ENCODE results near the gene PTPMT1. TPM values are rescaled to one million over a fixed set of nuclear protein-coding genes. Genes with fewer than 3 reads are reported as not detected.

The PTPMT1 gene
- total and polyA plus RNA-seq, 7 donors, result 31.0 to 152 (median 100.0) TPM

DNA sequence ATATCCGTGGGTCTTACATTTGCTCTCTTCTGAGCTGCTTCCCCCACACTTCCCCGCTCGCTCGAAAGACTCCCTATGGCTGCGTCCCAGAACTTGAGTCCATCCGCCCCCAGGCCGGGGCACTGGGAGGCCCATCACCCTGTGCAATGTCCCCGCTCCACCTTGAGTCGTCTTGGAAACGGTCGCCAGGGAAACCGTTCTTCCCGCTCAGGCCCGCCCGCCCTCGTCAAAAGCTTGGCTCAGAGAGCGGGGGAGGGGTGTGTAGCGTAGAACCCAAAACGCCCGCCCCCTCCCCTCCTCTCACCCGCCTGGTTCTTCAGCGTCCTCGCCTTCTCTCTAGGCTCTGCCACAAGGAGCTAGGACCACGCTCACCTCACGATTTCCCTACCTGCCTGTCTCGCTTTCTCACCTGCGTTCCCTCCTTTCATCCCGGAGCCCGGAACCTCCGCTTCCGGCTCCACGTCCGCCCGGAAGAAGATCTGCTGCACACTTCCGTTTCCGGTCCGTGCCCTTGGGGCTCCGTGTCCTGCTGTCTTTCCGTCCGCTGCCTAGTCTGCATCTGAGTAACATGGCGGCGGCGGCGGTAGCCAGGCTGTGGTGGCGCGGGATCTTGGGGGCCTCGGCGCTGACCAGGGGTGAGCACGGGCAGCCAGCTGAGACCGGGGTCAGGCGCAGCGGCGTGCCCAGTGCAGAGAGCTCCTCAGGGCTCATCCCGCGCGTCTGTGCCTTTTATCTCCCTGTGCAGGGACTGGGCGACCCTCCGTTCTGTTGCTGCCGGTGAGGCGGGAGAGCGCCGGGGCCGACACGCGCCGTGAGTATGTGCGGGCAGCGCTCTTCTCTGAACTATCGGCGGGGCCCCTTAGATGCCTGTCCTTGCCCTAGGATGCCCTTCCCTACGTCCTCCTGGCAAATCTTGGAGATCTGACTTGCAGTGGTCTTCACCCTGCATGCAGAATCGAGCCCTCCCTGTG lies 13.4 kb downstream of the PTPMT1 start, which contains the start of the genes KBTBD4 and NDUFS3:
Gene KBTBD4, minus strand, starts transcription at position 447 of the 971 bp plus-strand sequence. Its CDS starts 19 bp downstream, at position 428.
Gene NDUFS3, plus strand, starts transcription at position 551 of the 971 bp plus-strand sequence. Its CDS starts 18 bp downstream, at position 569.
- 0 to 1% methylated on average over 72 of the region's 72 CpGs for WGBS, 2 donors
- peak; percentile 95 for DNase-seq
- TF ChIP-seq POLR2A (IDR thresholded peaks at IDR 0.05), result peak; percentile 68 to 71
- TF ChIP-seq POLR2AphosphoS5 (IDR thresholded peaks at IDR 0.05), result peak; percentile 84 to 95 (median 90)
- TF ChIP-seq, protein P1, sequence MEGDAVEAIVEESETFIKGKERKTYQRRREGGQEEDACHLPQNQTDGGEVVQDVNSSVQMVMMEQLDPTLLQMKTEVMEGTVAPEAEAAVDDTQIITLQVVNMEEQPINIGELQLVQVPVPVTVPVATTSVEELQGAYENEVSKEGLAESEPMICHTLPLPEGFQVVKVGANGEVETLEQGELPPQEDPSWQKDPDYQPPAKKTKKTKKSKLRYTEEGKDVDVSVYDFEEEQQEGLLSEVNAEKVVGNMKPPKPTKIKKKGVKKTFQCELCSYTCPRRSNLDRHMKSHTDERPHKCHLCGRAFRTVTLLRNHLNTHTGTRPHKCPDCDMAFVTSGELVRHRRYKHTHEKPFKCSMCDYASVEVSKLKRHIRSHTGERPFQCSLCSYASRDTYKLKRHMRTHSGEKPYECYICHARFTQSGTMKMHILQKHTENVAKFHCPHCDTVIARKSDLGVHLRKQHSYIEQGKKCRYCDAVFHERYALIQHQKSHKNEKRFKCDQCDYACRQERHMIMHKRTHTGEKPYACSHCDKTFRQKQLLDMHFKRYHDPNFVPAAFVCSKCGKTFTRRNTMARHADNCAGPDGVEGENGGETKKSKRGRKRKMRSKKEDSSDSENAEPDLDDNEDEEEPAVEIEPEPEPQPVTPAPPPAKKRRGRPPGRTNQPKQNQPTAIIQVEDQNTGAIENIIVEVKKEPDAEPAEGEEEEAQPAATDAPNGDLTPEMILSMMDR (IDR thresholded peaks at IDR 0.05), result no peak
- peak in 1 of 4 donors; percentile 19 for TF ChIP-seq EP300 (IDR thresholded peaks at IDR 0.05)
- Histone ChIP-seq H3K4me1 (peaks cover 0 to 34% (median 26%) of the 10 kb centered on the region in 4 donors), H3K4me3 (peak within 1 kb of the TSS; percentile 93 to 97 (median 94)), H3K9me3 (no peaks in the 10 kb centered on the region), H3K27ac (peak within 1 kb of the TSS; percentile 87 to 90 (median 88)), H3K27me3 (no peaks in the 10 kb centered on the region), H3K36me3 (peaks cover 28 to 59% (median 37%) of the 10 kb centered on the region in 4 donors)
- intact Hi-C loops (cut with DNase I), result loop anchor here (5.0 kb wide), 1 partner anchor 172 kb away; the partner anchor contains the start of gene SLC39A13

DNA sequence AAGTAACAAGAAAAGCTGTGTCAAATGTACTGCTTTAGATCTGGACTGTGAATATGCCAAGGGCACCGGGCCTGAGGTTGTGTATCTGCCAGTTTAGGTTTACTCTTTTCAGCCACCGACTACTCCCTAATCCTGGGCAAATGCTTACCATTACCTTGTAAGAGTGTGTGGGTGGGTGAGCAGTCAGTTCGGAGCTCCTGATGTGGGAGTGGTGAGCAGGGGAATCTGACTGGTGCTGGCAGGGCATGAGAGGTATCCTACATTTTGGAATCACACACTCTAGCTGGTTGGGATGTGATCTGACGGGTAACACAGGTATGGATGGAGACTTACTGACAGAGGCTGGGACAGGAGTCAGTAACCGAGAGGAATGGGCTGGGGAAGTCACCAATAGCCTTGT lies 18.4 kb downstream of the PTPMT1 start:
- H3K4me1 ChIP-seq, result peaks cover 0 to 15% (median 13%) of the 10 kb centered on the region in 4 donors
- H3K27ac ChIP-seq, result no peak overlapping the region
- WGBS, 2 donors, result 93 to 97% methylated on average over 5 of the region's 5 CpGs
- intact Hi-C loops (cut with DNase I), result no loop called here
- peaks cover 35 to 57% (median 36%) of the 10 kb centered on the region in 4 donors for H3K36me3 ChIP-seq
- no peaks in the 10 kb centered on the region for H3K27me3 ChIP-seq
- DNase-seq, result no peak
- TF ChIP-seq POLR2A (IDR thresholded peaks at IDR 0.05), result no peak
- TF ChIP-seq POLR2AphosphoS5 (IDR thresholded peaks at IDR 0.05), result no peak
- TF ChIP-seq EP300 (IDR thresholded peaks at IDR 0.05), result no peak
- TF ChIP-seq, protein P1 (IDR thresholded peaks at IDR 0.05), result no peak
- H3K4me3 ChIP-seq, result no peak overlapping the region
- no peaks in the 10 kb centered on the region for H3K9me3 ChIP-seq

DNA sequence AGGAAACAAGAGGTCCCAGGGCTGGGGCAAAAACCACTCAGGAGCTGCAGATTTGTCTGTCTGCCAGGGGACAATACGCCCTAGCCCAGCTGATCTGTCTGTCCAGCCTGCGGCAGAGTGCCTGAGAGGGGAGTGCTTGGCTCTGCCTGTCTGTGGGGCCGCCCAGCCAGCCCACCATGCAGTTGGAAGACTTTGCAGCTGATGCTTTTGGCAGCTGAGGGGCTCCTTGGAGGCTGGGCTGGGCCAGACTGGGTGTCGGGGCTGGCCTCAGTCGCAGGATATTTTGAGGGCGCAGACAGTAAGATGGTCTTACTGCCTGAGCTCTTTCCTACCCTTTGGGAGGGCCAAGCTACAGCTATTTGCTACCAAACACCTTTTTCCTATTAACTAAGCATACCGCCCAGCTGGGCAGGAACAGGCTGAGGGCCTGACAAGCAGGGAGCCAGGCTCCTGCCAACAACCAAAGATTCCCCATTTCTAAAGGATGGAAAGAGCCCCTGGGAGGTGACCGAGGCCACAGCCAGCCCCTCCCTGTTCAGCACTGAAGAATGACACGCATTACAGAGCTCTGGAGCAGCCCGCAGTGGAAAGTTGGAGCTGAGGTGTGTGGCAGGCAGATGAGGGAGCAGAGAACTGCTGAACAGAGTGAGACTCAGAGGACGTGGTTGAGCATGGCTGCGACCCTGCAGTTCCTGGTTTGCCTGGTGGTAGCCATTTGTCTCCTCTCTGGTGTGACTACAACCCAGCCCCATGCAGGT lies 20.9 kb downstream of the PTPMT1 start, which contains the start of gene FAM180B:
Gene FAM180B, plus strand, starts transcription at position 581 of the 758 bp plus-strand sequence. Its CDS starts 91 bp downstream, at position 672.
- Histone ChIP-seq H3K27me3 (peaks cover 0 to 14% (median 9%) of the 10 kb centered on the region in 3 donors), H3K4me1 (peaks cover 0 to 14% (median 6%) of the 10 kb centered on the region in 4 donors), H3K9me3 (no peaks in the 10 kb centered on the region), H3K4me3 (no peak within 1 kb of the TSS), H3K27ac (peak within 1 kb of the TSS in 1 of 4 donors; percentile 27), H3K36me3 (peaks cover 31 to 44% (median 33%) of the 10 kb centered on the region in 4 donors)
- no peak for DNase-seq
- intact Hi-C loops (cut with DNase I), result no loop called here
- TF ChIP-seq, protein P1 (IDR thresholded peaks at IDR 0.05), result no peak
- TF ChIP-seq POLR2A (IDR thresholded peaks at IDR 0.05) (no peak), POLR2AphosphoS5 (IDR thresholded peaks at IDR 0.05) (no peak), EP300 (IDR thresholded peaks at IDR 0.05) (no peak)
- WGBS, 2 donors, result 86 to 88% methylated on average over 12 of the region's 12 CpGs

DNA sequence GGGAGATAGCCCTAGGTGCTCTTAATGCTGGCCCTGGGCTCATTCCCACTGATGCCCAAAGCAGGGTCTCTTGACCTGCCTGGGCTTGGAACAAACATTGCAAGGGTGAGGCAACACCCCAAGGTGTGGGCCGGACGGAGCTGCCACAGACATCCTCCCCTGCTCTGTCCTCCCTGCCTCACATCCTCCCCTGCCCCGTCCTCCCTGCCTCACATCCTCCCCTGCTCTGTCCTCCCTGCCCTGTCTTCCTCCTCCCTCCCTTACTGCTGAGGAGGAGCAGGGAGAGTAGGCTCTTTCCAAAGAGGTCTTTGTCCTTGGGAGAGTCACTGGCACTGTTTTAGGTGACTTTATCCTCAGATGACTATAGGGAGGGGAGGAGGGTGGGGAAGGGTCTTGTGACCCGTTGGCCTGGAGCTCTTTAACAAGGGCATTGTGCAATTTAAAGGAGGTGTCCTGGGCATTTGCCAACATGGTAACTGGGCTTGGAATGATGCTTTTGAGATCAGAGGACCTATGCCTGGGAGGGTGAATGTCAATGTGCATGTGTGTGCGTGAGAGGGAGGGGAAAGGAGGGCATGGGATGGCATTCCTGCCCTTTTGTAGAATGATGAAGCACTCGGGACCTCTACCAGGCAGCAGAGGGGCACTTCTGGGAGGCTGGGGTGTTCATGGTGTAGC lies 21.8 kb downstream of the PTPMT1 start:
- Histone ChIP-seq H3K4me1 (peaks cover 0 to 14% (median 6%) of the 10 kb centered on the region in 4 donors), H3K27me3 (peaks cover 0 to 20% (median 16%) of the 10 kb centered on the region in 3 donors), H3K9me3 (no peaks in the 10 kb centered on the region), H3K27ac (peak overlapping the region in 1 of 4 donors; percentile 27), H3K36me3 (peaks cover 22 to 35% (median 24%) of the 10 kb centered on the region in 4 donors), H3K4me3 (no peak overlapping the region)
- no peak for DNase-seq
- intact Hi-C loops (cut with DNase I), result no loop called here
- TF ChIP-seq POLR2AphosphoS5 (IDR thresholded peaks at IDR 0.05) (no peak), EP300 (IDR thresholded peaks at IDR 0.05) (no peak)
- TF ChIP-seq, protein P1 (IDR thresholded peaks at IDR 0.05), result no peak
- 66 to 73% methylated on average over 6 of the region's 6 CpGs for WGBS, 2 donors
